H7 (cell line): ENCODE results near the gene IPO11. TPM values are rescaled to one million over a fixed set of nuclear protein-coding genes. Genes with fewer than 3 reads are reported as not detected.
"Not testable (repeated sequence)": the region's sequence is repeated elsewhere in the genome, so short reads cannot be mapped to it uniquely, and the experiment has no call there.

ENCODE experiments used
- DNase-seq: peaks from one replicate; pipeline ENCODE4 v3.0.0; 2012
- H3K27me3 ChIP-seq: 2 replicates; pipeline ENCODE4 v1.6.0; 2011; ENCODE audit warnings: mild to moderate bottlenecking, low read length; ENCODE audit not compliant: control insufficient read depth, insufficient read depth
- H3K36me3 ChIP-seq: replicated peaks from 2 replicates; pipeline ENCODE4 v1.5.1; 2011; ENCODE audit warnings: low read length; ENCODE audit not compliant: control insufficient read depth, insufficient read depth
- H3K4me3 ChIP-seq: 2 replicates; pipeline ENCODE4 v1.5.1; 2011; ENCODE audit warnings: low read depth, mild to moderate bottlenecking, control low read depth, low read length, moderate library complexity; ENCODE audit not compliant: insufficient read depth
- total RNA-seq: library from RNA; depleted of rRNA; stranded (reverse); fragments of >200 nt; shearing (Covaris generic); gene quantifications from 2 replicates; pipeline ENCODE4 v1.2.3, GENCODE V29; 2014

Gene IPO11
- total RNA-seq, 1 experiment from 2014 or later, result 32.9 TPM

GRCh38 chr5:62477801-62478200 lies 65.2 kb downstream of the IPO11 start:
- no peak for DNase-seq
- Histone ChIP-seq H3K4me3 (no peak overlapping the region), H3K36me3 (no peaks in the 10 kb centered on the region; the same call in 1 of the 2 replicates), H3K27me3 (no peaks in the 10 kb centered on the region)

GRCh38 chr5:62483556-62483955 lies 71.0 kb downstream of the IPO11 start:
- H3K4me3 ChIP-seq, result no peak overlapping the region
- no peaks in the 10 kb centered on the region for H3K36me3 ChIP-seq
- no peaks in the 10 kb centered on the region for H3K27me3 ChIP-seq
- DNase-seq, result no peak

GRCh38 chr5:62486672-62487071 lies 74.1 kb downstream of the IPO11 start:
- Histone ChIP-seq H3K36me3 (peaks cover 2% of the 10 kb centered on the region), H3K27me3 (no peaks in the 10 kb centered on the region), H3K4me3 (no peak overlapping the region)
- no peak for DNase-seq

GRCh38 chr5:62488531-62488930 lies 76.0 kb downstream of the IPO11 start:
- no peaks in the 10 kb centered on the region for H3K27me3 ChIP-seq
- peaks cover 3% of the 10 kb centered on the region for H3K36me3 ChIP-seq
- no peak for DNase-seq
- no peak overlapping the region for H3K4me3 ChIP-seq

- Histone ChIP-seq H3K27me3 (no peaks in the 10 kb centered on the region), H3K36me3 (peaks cover 3% of the 10 kb centered on the region), H3K4me3 (no peak overlapping the region)
- DNase-seq, result peak; percentile 4
Observed at GRCh38 chr5:62489471-62489870, 76.9 kb downstream of the IPO11 start.

- no peak for DNase-seq
- Histone ChIP-seq H3K27me3 (no peaks in the 10 kb centered on the region), H3K36me3 (peaks cover 3% of the 10 kb centered on the region), H3K4me3 (no peak overlapping the region)
Observed at GRCh38 chr5:62494772-62495171, 82.2 kb downstream of the IPO11 start.

GRCh38 chr5:62496876-62497275 lies 84.3 kb downstream of the IPO11 start:
- Histone ChIP-seq H3K4me3 (no peak overlapping the region), H3K27me3 (no peaks in the 10 kb centered on the region), H3K36me3 (peaks cover 1% of the 10 kb centered on the region)
- DNase-seq, result peak; percentile 11

GRCh38 chr5:62498961-62499360 lies 86.4 kb downstream of the IPO11 start:
- H3K36me3 ChIP-seq, result no peaks in the 10 kb centered on the region

GRCh38 chr5:62499756-62500155 lies 87.2 kb downstream of the IPO11 start:
- H3K36me3 ChIP-seq, result no peaks in the 10 kb centered on the region
- no peaks in the 10 kb centered on the region for H3K27me3 ChIP-seq
- DNase-seq, result no peak
- no peak overlapping the region for H3K4me3 ChIP-seq

More at GRCh38 chr5:62498961-62499360, 86.4 kb downstream of the IPO11 start:
- Histone ChIP-seq H3K4me3 (no peak overlapping the region), H3K27me3 (no peaks in the 10 kb centered on the region)
- no peak for DNase-seq

- H3K27me3 ChIP-seq, result no peaks in the 10 kb centered on the region
- no peak for DNase-seq
- no peaks in the 10 kb centered on the region for H3K36me3 ChIP-seq
- no peak overlapping the region for H3K4me3 ChIP-seq
Observed at GRCh38 chr5:62502456-62503101, 90.0 kb downstream of the IPO11 start.

- no peaks in the 10 kb centered on the region for H3K27me3 ChIP-seq
- H3K4me3 ChIP-seq, result no peak overlapping the region
- no peak for DNase-seq
Observed at GRCh38 chr5:62504129-62504528, 91.6 kb downstream of the IPO11 start.

GRCh38 chr5:62506659-62507460 lies 94.3 kb downstream of the IPO11 start:
- DNase-seq, result no peak
- Histone ChIP-seq H3K4me3 (no peak overlapping the region), H3K27me3 (no peaks in the 10 kb centered on the region), H3K36me3 (no peaks in the 10 kb centered on the region; the same call in 1 of the 2 replicates)

More at GRCh38 chr5:62504129-62504528, 91.6 kb downstream of the IPO11 start:
- no peaks in the 10 kb centered on the region for H3K36me3 ChIP-seq

- H3K27me3 ChIP-seq, H3K36me3 ChIP-seq, DNase-seq, H3K4me3 ChIP-seq: not testable (repeated sequence)
Observed at GRCh38 chr5:62508760-62509159, 96.2 kb downstream of the IPO11 start.

- no peak for DNase-seq
- Histone ChIP-seq H3K27me3 (no peaks in the 10 kb centered on the region), H3K4me3 (no peak overlapping the region)
Observed at GRCh38 chr5:62509806-62510205, 97.2 kb downstream of the IPO11 start.

GRCh38 chr5:62513085-62513484 lies 100.5 kb downstream of the IPO11 start:
- H3K36me3 ChIP-seq, H3K4me3 ChIP-seq, DNase-seq, H3K27me3 ChIP-seq: not testable (repeated sequence)

More at GRCh38 chr5:62509806-62510205, 97.2 kb downstream of the IPO11 start:
- no peaks in the 10 kb centered on the region; the same call in 1 of the 2 replicates for H3K36me3 ChIP-seq
